H9 (cell line): ENCODE data around the gene TTC39A. TPM values are rescaled to one million over a fixed set of nuclear protein-coding genes. Genes with fewer than 3 reads are reported as not detected.

Experiments
- DNase-seq: peaks from one replicate; pipeline ENCODE4 v3.0.0-alpha.2; 2017
- H2AFZ ChIP-seq: one replicate; pipeline ENCODE4 v1.6.1; 2013; ENCODE audit warnings: mild to moderate bottlenecking, low read length, control low read depth, moderate library complexity
- H2AK5ac ChIP-seq: 2 replicates; pipeline ENCODE4 v1.6.1; 2013; ENCODE audit warnings: low read length, control low read depth, mixed read lengths; ENCODE audit not compliant: insufficient read length
- H2BK120ac ChIP-seq: one replicate; pipeline ENCODE4 v1.6.1; 2013; ENCODE audit warnings: low read depth, mild to moderate bottlenecking, low read length, control low read depth, inconsistent platforms; ENCODE audit not compliant: poor library complexity, severe bottlenecking
- H2BK12ac ChIP-seq: 2 replicates; pipeline ENCODE4 v1.6.1; 2013; ENCODE audit warnings: low read length, control low read depth, mixed read lengths, low read depth; ENCODE audit not compliant: insufficient read length
- H2BK15ac ChIP-seq: 2 replicates; pipeline ENCODE4 v1.6.1; 2013; ENCODE audit warnings: low read depth, low read length, control low read depth
- H2BK20ac ChIP-seq: one replicate; pipeline ENCODE4 v1.6.1; 2013; ENCODE audit warnings: low read depth, mild to moderate bottlenecking, low read length, control low read depth, inconsistent platforms; ENCODE audit not compliant: poor library complexity, severe bottlenecking
- H2BK5ac ChIP-seq: 2 replicates; pipeline ENCODE4 v1.6.1; 2013; ENCODE audit warnings: low read length, control low read depth, mixed read lengths; ENCODE audit not compliant: insufficient read length
- H3K14ac ChIP-seq: 2 replicates; pipeline ENCODE4 v1.6.1; 2013; ENCODE audit warnings: low read length, control low read depth; ENCODE audit not compliant: insufficient read depth
- H3K18ac ChIP-seq: 2 replicates; pipeline ENCODE4 v1.6.1; 2013; ENCODE audit warnings: low read depth, mild to moderate bottlenecking, mixed read lengths, low read length, control low read depth; ENCODE audit not compliant: insufficient read length
- H3K23ac ChIP-seq: 2 replicates; pipeline ENCODE4 v1.6.1; 2013; ENCODE audit warnings: low read length, control low read depth, mixed read lengths, low read depth; ENCODE audit not compliant: insufficient read length
- H3K23me2 ChIP-seq: 2 replicates; pipeline ENCODE4 v1.6.1; 2013; ENCODE audit warnings: low read depth, mild to moderate bottlenecking, mixed read lengths, low read length, control low read depth; ENCODE audit not compliant: insufficient read length, poor library complexity, severe bottlenecking
- H3K27ac ChIP-seq: 2 replicates; pipeline ENCODE4 v1.5.1; 2013; ENCODE audit warnings: low read length, control low read depth, mixed read lengths, low read depth; ENCODE audit not compliant: insufficient read length
- H3K27me3 ChIP-seq: 2 replicates; pipeline ENCODE4 v1.6.1; 2013; ENCODE audit warnings: low read length, control low read depth, inconsistent platforms; ENCODE audit not compliant: insufficient read depth
- H3K4ac ChIP-seq: 2 replicates; pipeline ENCODE4 v1.6.1; 2013; ENCODE audit warnings: low read depth, mild to moderate bottlenecking, control low read depth, inconsistent platforms, low read length, moderate library complexity
- H3K4me1 ChIP-seq: 2 replicates; pipeline ENCODE4 v1.6.1; 2013; ENCODE audit warnings: low read length, control low read depth, inconsistent platforms; ENCODE audit not compliant: insufficient read depth
- H3K4me2 ChIP-seq: 2 replicates; pipeline ENCODE4 v1.6.1; 2013; ENCODE audit warnings: low read length, control low read depth, mixed read lengths; ENCODE audit not compliant: insufficient read length, insufficient read depth
- H3K56ac ChIP-seq: 2 replicates; pipeline ENCODE4 v1.6.1; 2013; ENCODE audit warnings: low read depth, mild to moderate bottlenecking, mixed read lengths, low read length, control low read depth; ENCODE audit not compliant: insufficient read length
- H3K79me1 ChIP-seq: 2 replicates; pipeline ENCODE4 v1.6.1; 2013; ENCODE audit warnings: low read depth, mild to moderate bottlenecking, moderate library complexity, low read length, control low read depth, inconsistent platforms; ENCODE audit not compliant: insufficient read depth, poor library complexity, severe bottlenecking
- H3K79me2 ChIP-seq: 2 replicates; pipeline ENCODE4 v1.6.1; 2013; ENCODE audit warnings: low read length, control low read depth, inconsistent platforms; ENCODE audit not compliant: insufficient read depth
- H3K9ac ChIP-seq: 2 replicates; pipeline ENCODE4 v1.6.1; 2013; ENCODE audit warnings: low read length, control low read depth, mixed read lengths; ENCODE audit not compliant: insufficient read length; ENCODE audit errors: extremely low read depth
- H3K9me3 ChIP-seq: one replicate; pipeline ENCODE4 v1.6.1; 2013; ENCODE audit warnings: low read depth, low read length, inconsistent platforms; ENCODE audit not compliant: control insufficient read depth
- H3T11ph ChIP-seq: one replicate; pipeline ENCODE4 v1.6.1; 2013; ENCODE audit warnings: mild to moderate bottlenecking, low read length, control low read depth, inconsistent platforms
- H4K20me1 ChIP-seq: one replicate; pipeline ENCODE4 v1.6.1; 2013; ENCODE audit not compliant: control insufficient read depth, insufficient read length, insufficient read depth
- H4K5ac ChIP-seq: 2 replicates; pipeline ENCODE4 v1.6.1; 2013; ENCODE audit warnings: low read depth, mild to moderate bottlenecking, mixed read lengths, low read length, control low read depth; ENCODE audit not compliant: insufficient read length
- H4K8ac ChIP-seq: replicated peaks from 2 replicates; pipeline ENCODE4 v1.6.1; 2013; ENCODE audit warnings: low read length, control low read depth, mixed read lengths, low read depth; ENCODE audit not compliant: insufficient read length
- H4K91ac ChIP-seq: 2 replicates; pipeline ENCODE4 v1.6.1; 2013; ENCODE audit warnings: low read depth, mild to moderate bottlenecking, moderate library complexity, mixed read lengths, low read length, control low read depth; ENCODE audit not compliant: insufficient read length
- H3K27ac Mint-ChIP-seq, 3 experiments: 2 replicates in 2 of 3; 3 replicates in 1 of 3; pipeline ENCODE4 v1.8.0; 2020 to 2021; ENCODE audit warnings: mixed read lengths in 3 of 3, mild to moderate bottlenecking in 1 of 3, moderate library complexity in 1 of 3
- H3K27me3 Mint-ChIP-seq: 2 replicates; pipeline ENCODE4 v1.8.0; 2021; ENCODE audit warnings: low read depth, mild to moderate bottlenecking, moderate library complexity, mixed read lengths
- H3K36me3 Mint-ChIP-seq, 3 experiments: 2 replicates in 2 of 3; 3 replicates in 1 of 3; pipeline ENCODE4 v1.8.0; 2020 to 2021; ENCODE audit warnings: low read depth in 3 of 3, mixed read lengths in 3 of 3; ENCODE audit not compliant: insufficient read depth in 1 of 3
- H3K4me1 Mint-ChIP-seq, 2 experiments: 2 replicates each; pipeline ENCODE4 v1.8.0; 2020; ENCODE audit warnings: mixed read lengths in 2 of 2
- H3K4me3 Mint-ChIP-seq, 2 experiments: 2 replicates in 1 of 2; 3 replicates in 1 of 2; pipeline ENCODE4 v1.8.0; 2020 to 2021; ENCODE audit warnings: mild to moderate bottlenecking in 2 of 2, mixed read lengths in 2 of 2, moderate library complexity in 1 of 2
- H3K9me3 Mint-ChIP-seq, 2 experiments: 2 replicates in 1 of 2; 3 replicates in 1 of 2; pipeline ENCODE4 v1.8.0; 2020; ENCODE audit warnings: mild to moderate bottlenecking in 2 of 2, mixed read lengths in 2 of 2, moderate library complexity in 1 of 2
- WGBS: extraction: QIAGEN DNeasy Blood & Tissue Kit; methylation state at CpG from one replicate; pipeline ENCODE4 v1.1.7; 2013; ENCODE audit warnings: missing lambda C conversion rate, low lambda C conversion rate, mixed read lengths; ENCODE audit not compliant: insufficient read length; ENCODE audit errors: extremely low coverage; 5-methylcytosine and 5-hydroxymethylcytosine counted together
- total RNA-seq: library from RNA; stranded (reverse); gene quantifications from 2 replicates; pipeline ENCODE4 v1.2.1, GENCODE V29; 2021
- TF ChIP-seq, protein P1 (sequence below): fragments of 200-600 bp; sonication (generic); conservative IDR thresholded peaks from 3 replicates; pipeline ENCODE4 v1.8.0; 2021; ENCODE audit warnings: antibody characterized with exemption, mild to moderate bottlenecking

TTC39A gene
- total RNA-seq, 1 experiment from 2014 or later: 7.7 TPM

DNA sequence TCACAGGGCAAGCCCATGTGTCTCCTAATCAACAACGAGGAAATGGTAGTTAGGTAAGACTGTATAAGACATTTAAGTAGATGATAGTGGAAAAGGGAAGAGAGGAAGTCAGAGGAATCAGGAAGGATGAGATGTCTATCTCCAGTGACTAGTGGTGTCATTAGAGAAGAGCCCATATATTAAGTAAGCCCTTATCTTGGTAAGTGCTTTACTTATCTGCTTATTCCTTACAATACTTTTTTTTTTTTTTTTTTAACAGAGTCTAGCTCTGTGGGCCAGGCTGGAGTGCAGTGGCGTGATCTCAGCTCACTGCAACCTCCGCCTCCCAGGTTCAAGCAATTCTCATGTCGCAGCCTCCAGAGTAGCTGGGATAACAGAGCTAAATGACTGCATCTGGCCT is 64.7 kb downstream of the TTC39A start:
- no CpG with 5 or more reads among the region's 4 CpGs for WGBS
- Histone ChIP-seq H4K91ac (no peak overlapping the region), H2BK20ac (no peak overlapping the region), H3K79me1 (no peaks in the 10 kb centered on the region), H3K27ac (no peak overlapping the region), H4K5ac (no peak overlapping the region), H4K8ac (no peak overlapping the region), H2BK5ac (no peak overlapping the region), H3K56ac (no peak overlapping the region), H3K79me2 (no peaks in the 10 kb centered on the region; the same call in 1 of the 2 replicates), H2BK15ac (no peak overlapping the region), H3K18ac (no peak overlapping the region), H3K23me2 (no peaks in the 10 kb centered on the region), H3K4me1 (no peaks in the 10 kb centered on the region; the same call in 1 of the 2 replicates), H3K9ac (no peak overlapping the region), H3T11ph (no peak overlapping the region), H3K23ac (no peak overlapping the region), H3K4me2 (no peak overlapping the region), H2AFZ (no peak overlapping the region), H2BK120ac (no peak overlapping the region), H3K14ac (no peak overlapping the region), H2BK12ac (no peak overlapping the region), H3K9me3 (no peaks in the 10 kb centered on the region), H2AK5ac (no peak overlapping the region), H3K27me3 (no peaks in the 10 kb centered on the region), H3K4ac (no peak overlapping the region), H4K20me1 (no peaks in the 10 kb centered on the region)
- H3K9me3 Mint-ChIP-seq: no peaks in the 10 kb centered on the region
- H3K27ac Mint-ChIP-seq: peak overlapping the region in 1 of 3 experiments; percentile 23; a peak in 1 of 7 replicates
- H3K27me3 Mint-ChIP-seq: no peaks in the 10 kb centered on the region
- DNase-seq: no peak
- TF ChIP-seq, protein P1, sequence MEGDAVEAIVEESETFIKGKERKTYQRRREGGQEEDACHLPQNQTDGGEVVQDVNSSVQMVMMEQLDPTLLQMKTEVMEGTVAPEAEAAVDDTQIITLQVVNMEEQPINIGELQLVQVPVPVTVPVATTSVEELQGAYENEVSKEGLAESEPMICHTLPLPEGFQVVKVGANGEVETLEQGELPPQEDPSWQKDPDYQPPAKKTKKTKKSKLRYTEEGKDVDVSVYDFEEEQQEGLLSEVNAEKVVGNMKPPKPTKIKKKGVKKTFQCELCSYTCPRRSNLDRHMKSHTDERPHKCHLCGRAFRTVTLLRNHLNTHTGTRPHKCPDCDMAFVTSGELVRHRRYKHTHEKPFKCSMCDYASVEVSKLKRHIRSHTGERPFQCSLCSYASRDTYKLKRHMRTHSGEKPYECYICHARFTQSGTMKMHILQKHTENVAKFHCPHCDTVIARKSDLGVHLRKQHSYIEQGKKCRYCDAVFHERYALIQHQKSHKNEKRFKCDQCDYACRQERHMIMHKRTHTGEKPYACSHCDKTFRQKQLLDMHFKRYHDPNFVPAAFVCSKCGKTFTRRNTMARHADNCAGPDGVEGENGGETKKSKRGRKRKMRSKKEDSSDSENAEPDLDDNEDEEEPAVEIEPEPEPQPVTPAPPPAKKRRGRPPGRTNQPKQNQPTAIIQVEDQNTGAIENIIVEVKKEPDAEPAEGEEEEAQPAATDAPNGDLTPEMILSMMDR: no peak
- H3K4me1 Mint-ChIP-seq: peaks cover 16% of the 10 kb centered on the region in 2 experiments
- H3K4me3 Mint-ChIP-seq: no peak overlapping the region
- peaks cover 0 to 8% (median 7%) of the 10 kb centered on the region in 3 experiments; a peak in 5 of 7 replicates for H3K36me3 Mint-ChIP-seq
